Measurements from ENCODE around the gene CRYBA1. TPM values are rescaled to one million over a fixed set of nuclear protein-coding genes. Genes with fewer than 3 reads are reported as not detected.

CRYBA1 gene
- total RNA-seq, 1 experiment from 2014 or later, result not detected

- peak; percentile 51 for TF ChIP-seq CTCF (conservative IDR thresholded peaks at IDR 0.05; ENCODE audit: low read depth, low read length)
- TF ChIP-seq EZH2 (IDR thresholded peaks at IDR 0.05; ENCODE audit: borderline replicate concordance, low read depth, low read length, poor library complexity, severe bottlenecking), result no peak
- Histone ChIP-seq H3K27me3 (replicated peaks; ENCODE audit: insufficient read depth, low read depth, low read length, poor library complexity) (no peaks in the 10 kb centered on the region), H3K4me3 (ENCODE audit: low read depth, low read length, poor library complexity, severe bottlenecking) (no peak overlapping the region), H3K36me3 (ENCODE audit: insufficient read depth, low read length, poor library complexity, severe bottlenecking) (no peaks in the 10 kb centered on the region), H3K27ac (ENCODE audit: low read depth, low read length, poor library complexity, severe bottlenecking) (no peak overlapping the region), H3K4me1 (ENCODE audit: insufficient read depth, low read length, poor library complexity, severe bottlenecking) (no peaks in the 10 kb centered on the region), H3K9me3 (ENCODE audit: low read depth, low read length, poor library complexity, severe bottlenecking) (no peaks in the 10 kb centered on the region)
- intact Hi-C loops (cut with micrococcal nuclease; ENCODE audit: unreplicated experiment), result no loop called here
- ChIA-PET CTCF (no interaction called here), POLR2A (ENCODE audit: low non-redundant PET) (no interaction called here)
- no TSS peak for BruUV-seq (replicated peaks)
- DNase-seq (ENCODE audit: low spot score), result peak; percentile 60
Observed at GRCh38 chr17:29243792-29244191, 2.9 kb upstream of the CRYBA1 start.

GRCh38 chr17:29245401-29245800 lies 1.3 kb upstream of the CRYBA1 start:
- intact Hi-C loops (cut with micrococcal nuclease; ENCODE audit: unreplicated experiment), result no loop called here
- DNase-seq (ENCODE audit: low spot score), result no peak
- POLR2A ChIA-PET (ENCODE audit: low non-redundant PET), result no interaction called here
- no peaks in the 10 kb centered on the region for H3K27me3 ChIP-seq (replicated peaks; ENCODE audit: insufficient read depth, low read depth, low read length, poor library complexity)
- TF ChIP-seq EZH2 (IDR thresholded peaks at IDR 0.05; ENCODE audit: borderline replicate concordance, low read depth, low read length, poor library complexity, severe bottlenecking) (no peak), CTCF (conservative IDR thresholded peaks at IDR 0.05; ENCODE audit: low read depth, low read length) (no peak)
- no peaks in the 10 kb centered on the region for H3K9me3 ChIP-seq (ENCODE audit: low read depth, low read length, poor library complexity, severe bottlenecking)
- CTCF ChIA-PET, result no interaction called here
- H3K4me3 ChIP-seq (ENCODE audit: low read depth, low read length, poor library complexity, severe bottlenecking), result no peak overlapping the region
- H3K36me3 ChIP-seq (ENCODE audit: insufficient read depth, low read length, poor library complexity, severe bottlenecking), result no peaks in the 10 kb centered on the region
- no TSS peak for BruUV-seq (replicated peaks)
- H3K27ac ChIP-seq (ENCODE audit: low read depth, low read length, poor library complexity, severe bottlenecking), result no peak overlapping the region
- no peaks in the 10 kb centered on the region for H3K4me1 ChIP-seq (ENCODE audit: insufficient read depth, low read length, poor library complexity, severe bottlenecking)

GRCh38 chr17:29247219-29247618 lies 560 bp downstream of the CRYBA1 start:
- CTCF ChIA-PET, result no interaction called here
- no peak for TF ChIP-seq EZH2 (IDR thresholded peaks at IDR 0.05; ENCODE audit: borderline replicate concordance, low read depth, low read length, poor library complexity, severe bottlenecking)
- no peak for TF ChIP-seq CTCF (conservative IDR thresholded peaks at IDR 0.05; ENCODE audit: low read depth, low read length)
- Histone ChIP-seq H3K27ac (ENCODE audit: low read depth, low read length, poor library complexity, severe bottlenecking) (no peak overlapping the region), H3K4me3 (ENCODE audit: low read depth, low read length, poor library complexity, severe bottlenecking) (no peak overlapping the region), H3K4me1 (ENCODE audit: insufficient read depth, low read length, poor library complexity, severe bottlenecking) (no peaks in the 10 kb centered on the region), H3K9me3 (ENCODE audit: low read depth, low read length, poor library complexity, severe bottlenecking) (no peaks in the 10 kb centered on the region), H3K27me3 (replicated peaks; ENCODE audit: insufficient read depth, low read depth, low read length, poor library complexity) (no peaks in the 10 kb centered on the region), H3K36me3 (ENCODE audit: insufficient read depth, low read length, poor library complexity, severe bottlenecking) (no peaks in the 10 kb centered on the region)
- POLR2A ChIA-PET (ENCODE audit: low non-redundant PET), result no interaction called here
- DNase-seq (ENCODE audit: low spot score), result no peak
- no TSS peak for BruUV-seq (replicated peaks)
- intact Hi-C loops (cut with micrococcal nuclease; ENCODE audit: unreplicated experiment), result no loop called here

Measured in A673 (cell line).